Upper lobe of right lung (tissue), 1 donor: ENCODE results near the gene WT1. TPM values are rescaled to one million over a fixed set of nuclear protein-coding genes. Genes with fewer than 3 reads are reported as not detected.

ENCODE experiments used
- ATAC-seq: fragments of 200-7000 bp; cut with Tn5 transposase; one replicate; pipeline ENCODE4 v1.9.1; 2020; ENCODE audit warnings: mild to moderate bottlenecking, moderate library complexity
- DNase-seq: peaks from one replicate; pipeline ENCODE4 v3.0.0-alpha.2; 2020
- H3K27ac ChIP-seq: fragments of 200-600 bp; one replicate; pipeline ENCODE4 v1.8.0; 2022
- H3K27me3 ChIP-seq: fragments of 200-600 bp; one replicate; pipeline ENCODE4 v1.8.0; 2022; ENCODE audit warnings: mild to moderate bottlenecking
- H3K36me3 ChIP-seq: fragments of 200-600 bp; one replicate; pipeline ENCODE4 v1.8.0; 2022
- H3K4me1 ChIP-seq: fragments of 200-600 bp; one replicate; pipeline ENCODE4 v1.8.0; 2022
- H3K4me3 ChIP-seq: fragments of 200-600 bp; one replicate; pipeline ENCODE4 v1.8.0; 2022; ENCODE audit warnings: mild to moderate bottlenecking
- H3K9me3 ChIP-seq: fragments of 200-600 bp; one replicate; pipeline ENCODE4 v1.8.0; 2022
- CTCF ChIP-seq: fragments of 200-600 bp; IDR thresholded peaks from one replicate; pipeline ENCODE4 v1.8.0; 2022; ENCODE audit warnings: antibody characterized with exemption
- intact Hi-C: fragments of 100-400 bp; cut with DNase I; formaldehyde crosslinking; loops from one replicate; pipeline ENCODE4 v1.11.0; 2022
- total RNA-seq: library from RNA; stranded (reverse); fragmentation: NEBNext Ultra II Directional; extraction: Animal tissue kit (Norgen Biotek cat#: 25700); gene quantifications from one replicate; pipeline ENCODE4 v1.2.1, GENCODE V29; 2021
- donor health status: DM: no; HTN: yes; CAD: no; lungs with severe emphysema.

Gene WT1
- total RNA-seq, 1 donor from 2014 or later = 1.5 TPM

DNA sequence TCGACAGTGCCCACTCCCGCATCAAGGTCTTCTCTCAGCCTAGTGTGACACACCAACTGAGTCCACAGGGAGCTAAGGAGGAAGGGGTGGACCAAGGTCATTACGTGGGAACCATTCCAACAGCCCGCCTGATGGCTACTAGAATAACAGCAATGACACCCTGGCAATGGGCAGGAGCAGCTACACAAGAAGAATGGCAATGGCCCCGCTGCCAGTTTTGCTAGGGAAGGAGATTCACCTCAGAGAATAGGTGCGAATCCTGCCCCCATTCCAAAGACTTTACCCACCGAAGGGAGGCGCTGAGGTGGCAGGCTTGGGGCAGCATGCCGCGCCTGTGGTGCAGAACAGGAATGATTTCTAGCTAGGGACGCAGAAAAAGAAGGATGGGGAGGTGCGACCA, 9.1 kb downstream of the WT1 start:
- no peaks in the 10 kb centered on the region for H3K4me1 ChIP-seq
- H3K36me3 ChIP-seq = no peaks in the 10 kb centered on the region
- intact Hi-C loops = no loop called here
- DNase-seq (no peak), ATAC-seq (no peak)
- peaks cover 80% of the 10 kb centered on the region for H3K27me3 ChIP-seq
- no peak overlapping the region for H3K4me3 ChIP-seq
- no peak overlapping the region for H3K27ac ChIP-seq
- TF ChIP-seq CTCF = no peak
- H3K9me3 ChIP-seq = no peaks in the 10 kb centered on the region

GRCh38 chr11:32425761-32426160, 9.6 kb downstream of the WT1 start:
- no peak for ATAC-seq
- H3K27ac ChIP-seq = no peak overlapping the region
- intact Hi-C loops = no loop called here
- DNase-seq = no peak
- H3K4me1 ChIP-seq = no peaks in the 10 kb centered on the region
- no peak for TF ChIP-seq CTCF
- H3K27me3 ChIP-seq = peaks cover 76% of the 10 kb centered on the region
- H3K9me3 ChIP-seq = no peaks in the 10 kb centered on the region
- H3K36me3 ChIP-seq = no peaks in the 10 kb centered on the region
- H3K4me3 ChIP-seq = no peak overlapping the region

GRCh38 chr11:32422545-32422944, 12.8 kb downstream of the WT1 start:
- Histone ChIP-seq H3K9me3 (no peaks in the 10 kb centered on the region), H3K27ac (no peak overlapping the region), H3K36me3 (no peaks in the 10 kb centered on the region), H3K4me1 (no peaks in the 10 kb centered on the region), H3K4me3 (no peak overlapping the region), H3K27me3 (peaks cover 52% of the 10 kb centered on the region)
- no peak for TF ChIP-seq CTCF
- intact Hi-C loops = no loop called here
- no peak for DNase-seq
- ATAC-seq = no peak

GRCh38 chr11:32421992-32422391, 13.3 kb downstream of the WT1 start:
- H3K4me1 ChIP-seq = no peaks in the 10 kb centered on the region
- no peaks in the 10 kb centered on the region for H3K9me3 ChIP-seq
- ATAC-seq (no peak), DNase-seq (no peak)
- no peak overlapping the region for H3K27ac ChIP-seq
- no peak for TF ChIP-seq CTCF
- intact Hi-C loops = no loop called here
- H3K4me3 ChIP-seq = no peak overlapping the region
- H3K36me3 ChIP-seq = no peaks in the 10 kb centered on the region
- H3K27me3 ChIP-seq = peaks cover 49% of the 10 kb centered on the region

DNA sequence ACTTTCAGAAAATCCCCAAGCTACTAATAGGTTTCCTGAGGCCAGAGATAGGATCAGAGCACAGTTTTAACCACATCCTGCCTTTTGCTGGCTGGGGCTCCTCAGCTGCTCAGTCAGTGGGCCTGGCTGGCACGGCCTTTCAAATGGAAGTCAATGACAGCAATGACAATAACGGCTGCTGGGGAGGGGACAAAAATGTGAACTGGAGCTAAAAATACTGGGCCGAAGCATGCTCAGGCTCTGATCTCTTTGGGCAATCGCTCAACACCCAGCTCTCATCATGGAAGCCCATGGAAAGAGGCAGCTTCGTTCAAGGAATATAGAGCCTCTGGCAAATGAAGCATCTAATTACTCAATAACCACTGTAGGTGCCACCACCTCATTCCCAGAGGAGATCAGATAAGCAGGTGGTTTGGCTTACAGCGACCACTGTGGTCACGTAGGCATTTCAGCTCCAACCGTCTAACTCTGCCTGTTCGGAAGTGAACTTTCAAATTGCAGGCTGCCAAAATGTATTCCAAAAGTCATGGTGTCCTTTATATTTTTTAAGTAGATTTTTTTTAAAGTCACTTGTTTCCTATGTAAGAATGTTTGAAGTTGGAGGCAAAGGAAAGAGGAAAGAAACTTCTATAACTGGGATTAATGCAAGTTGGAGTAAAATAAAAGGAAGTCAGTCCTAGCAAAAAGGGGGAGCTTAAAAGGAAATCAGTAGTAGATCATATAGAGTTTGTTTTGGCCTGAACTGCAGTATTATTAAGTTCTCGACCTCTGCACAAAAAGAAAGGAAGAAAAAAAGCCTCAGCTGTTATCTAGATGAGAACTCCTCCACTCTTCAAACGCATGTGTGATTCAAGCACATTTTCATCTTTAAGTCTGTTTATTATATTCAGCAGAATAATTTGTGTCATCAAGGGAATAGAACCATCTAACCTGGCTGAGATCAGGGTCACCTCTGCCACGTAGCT, 14.1 kb downstream of the WT1 start:
- Histone ChIP-seq H3K9me3 (no peaks in the 10 kb centered on the region), H3K4me1 (no peaks in the 10 kb centered on the region), H3K36me3 (no peaks in the 10 kb centered on the region), H3K27ac (no peak overlapping the region), H3K4me3 (no peak overlapping the region), H3K27me3 (peaks cover 41% of the 10 kb centered on the region)
- no peak for TF ChIP-seq CTCF
- intact Hi-C loops = no loop called here
- no peak for ATAC-seq
- no peak for DNase-seq
